Measurements from ENCODE around the gene GPR158.

GRCh38 chr10:25508112-25508815 is 333.5 kb downstream of the GPR158 start:
- TF ChIP-seq CTCF (conservative IDR thresholded peaks at IDR 0.05 in 1 of 2, IDR thresholded peaks at IDR 0.05 in 1 of 2; ENCODE audit: low read depth in 1 of 2, low read length in 2 of 2), result no peak
- TF ChIP-seq EZH2 (IDR thresholded peaks at IDR 0.05; ENCODE audit: low read length, missing control alignments), result no peak

Data from fibroblast of lung (primary cell).